ENCODE measurements around the gene LMAN1. TPM values are rescaled to one million over a fixed set of nuclear protein-coding genes. Genes with fewer than 3 reads are reported as not detected.

The LMAN1 gene
- total and polyA plus RNA-seq, 2 experiments from 2014 or later = 111 to 134 TPM

DNA sequence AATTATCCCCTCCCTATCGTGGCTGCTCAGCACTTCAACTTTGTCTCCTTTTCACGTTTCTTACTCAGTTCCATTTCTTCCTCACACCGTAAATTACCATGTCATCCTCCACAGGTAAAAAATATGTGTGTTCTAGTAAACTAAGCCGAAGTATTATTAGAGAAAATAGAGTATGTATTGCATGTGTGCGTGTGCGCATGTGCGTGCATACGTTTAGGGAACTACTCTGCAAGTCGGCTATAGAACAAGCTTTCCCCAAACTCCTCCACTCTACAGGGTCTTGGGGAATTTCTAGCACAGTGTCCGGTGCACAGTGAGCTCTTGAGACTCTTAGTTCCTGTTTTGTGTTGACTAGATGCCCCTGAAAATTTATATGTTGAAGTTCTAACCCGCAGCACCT lies 76.7 kb downstream of the LMAN1 start (continued):
- no peak for TF ChIP-seq ETS1 (IDR thresholded peaks at IDR 0.05)
- TF ChIP-seq JUNB (IDR thresholded peaks at IDR 0.05; ENCODE audit: unreplicated experiment) = no peak
- TF ChIP-seq, protein P1, sequence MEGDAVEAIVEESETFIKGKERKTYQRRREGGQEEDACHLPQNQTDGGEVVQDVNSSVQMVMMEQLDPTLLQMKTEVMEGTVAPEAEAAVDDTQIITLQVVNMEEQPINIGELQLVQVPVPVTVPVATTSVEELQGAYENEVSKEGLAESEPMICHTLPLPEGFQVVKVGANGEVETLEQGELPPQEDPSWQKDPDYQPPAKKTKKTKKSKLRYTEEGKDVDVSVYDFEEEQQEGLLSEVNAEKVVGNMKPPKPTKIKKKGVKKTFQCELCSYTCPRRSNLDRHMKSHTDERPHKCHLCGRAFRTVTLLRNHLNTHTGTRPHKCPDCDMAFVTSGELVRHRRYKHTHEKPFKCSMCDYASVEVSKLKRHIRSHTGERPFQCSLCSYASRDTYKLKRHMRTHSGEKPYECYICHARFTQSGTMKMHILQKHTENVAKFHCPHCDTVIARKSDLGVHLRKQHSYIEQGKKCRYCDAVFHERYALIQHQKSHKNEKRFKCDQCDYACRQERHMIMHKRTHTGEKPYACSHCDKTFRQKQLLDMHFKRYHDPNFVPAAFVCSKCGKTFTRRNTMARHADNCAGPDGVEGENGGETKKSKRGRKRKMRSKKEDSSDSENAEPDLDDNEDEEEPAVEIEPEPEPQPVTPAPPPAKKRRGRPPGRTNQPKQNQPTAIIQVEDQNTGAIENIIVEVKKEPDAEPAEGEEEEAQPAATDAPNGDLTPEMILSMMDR (conservative IDR thresholded peaks at IDR 0.05; ENCODE audit: low read depth in 2 of 2) = no peak
- no peak for TF ChIP-seq ZNF114 (CRISPR knock-in tag; IDR thresholded peaks at IDR 0.05)
- no peak for TF ChIP-seq STAT1 (IDR thresholded peaks at IDR 0.05; ENCODE audit: unreplicated experiment)

DNA sequence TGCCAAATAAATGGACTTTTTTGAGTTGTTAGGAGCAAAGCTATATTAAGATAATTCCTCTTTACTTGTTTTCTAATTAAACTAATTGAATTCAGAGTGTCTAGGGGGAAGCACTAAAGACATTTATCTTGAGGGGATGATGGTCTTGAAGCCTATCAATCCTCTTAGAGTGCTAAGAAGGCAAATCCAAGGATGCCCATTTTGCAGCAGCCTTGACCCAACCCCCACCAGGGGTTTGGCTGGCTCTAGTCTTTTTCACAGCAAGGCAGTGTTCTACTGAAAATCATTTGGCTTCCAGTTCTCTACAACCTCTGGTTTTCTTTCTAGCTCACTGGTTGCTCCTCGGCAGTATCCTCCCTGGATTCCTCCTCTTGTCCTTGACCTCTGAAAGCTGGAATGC lies 79.3 kb downstream of the LMAN1 start:
- H3K4me3 ChIP-seq = no peak overlapping the region
- Mint-ChIP-seq H3K36me3 (ENCODE audit: low read depth) (no peaks in the 10 kb centered on the region), H3K4me3 (no peak overlapping the region), H3K27me3 (ENCODE audit: insufficient read depth, low read depth, poor library complexity) (peaks cover 29% of the 10 kb centered on the region), H3K9me3 (no peaks in the 10 kb centered on the region), H3K27ac (no peak overlapping the region), H3K4me1 (peaks cover 17% of the 10 kb centered on the region)
- no peak overlapping the region for H2AFZ ChIP-seq
- peaks cover 70% of the 10 kb centered on the region for H3K27me3 ChIP-seq (ENCODE audit: insufficient read depth)
- H4K20me1 ChIP-seq (replicated peaks; ENCODE audit: insufficient read depth) = peaks cover 7% of the 10 kb centered on the region; the same call in 1 of the 2 replicates
- H3K4me1 ChIP-seq (ENCODE audit: insufficient read depth) = peaks cover 18% of the 10 kb centered on the region
- no peaks in the 10 kb centered on the region for H3K9me2 ChIP-seq (ENCODE audit: insufficient read depth)
- H3K79me2 ChIP-seq (replicated peaks; ENCODE audit: insufficient read depth) = no peaks in the 10 kb centered on the region
- no peak for ATAC-seq
- no peak overlapping the region for H3K4me2 ChIP-seq
- no peak overlapping the region for H3K27ac ChIP-seq (ENCODE audit: low read depth)
- DNase-seq (ENCODE audit: low spot score) = no peak
- H3F3A ChIP-seq (replicated peaks; ENCODE audit: low read depth) = no peaks in the 10 kb centered on the region
- no peaks in the 10 kb centered on the region for H3K36me3 ChIP-seq (ENCODE audit: insufficient read depth)
- TF ChIP-seq ZNF114 (CRISPR knock-in tag; IDR thresholded peaks at IDR 0.05) (no peak), NANOG (IDR thresholded peaks at IDR 0.05; ENCODE audit: borderline replicate concordance) (no peak), ZNF331 (CRISPR knock-in tag; IDR thresholded peaks at IDR 0.05; ENCODE audit: low read depth) (no peak), POLR2AphosphoS5 (IDR thresholded peaks at IDR 0.05; ENCODE audit: low read depth) (no peak), CREB1 (CRISPR knock-in tag; IDR thresholded peaks at IDR 0.05; ENCODE audit: low read depth) (no peak), JUNB (IDR thresholded peaks at IDR 0.05; ENCODE audit: unreplicated experiment) (no peak), ETS1 (IDR thresholded peaks at IDR 0.05) (no peak), EZH2phosphoT487 (IDR thresholded peaks at IDR 0.05; ENCODE audit: unreplicated experiment) (no peak), EZH2 (IDR thresholded peaks at IDR 0.05; ENCODE audit: low read depth, unreplicated experiment) (no peak)
- TF ChIP-seq, protein P2, sequence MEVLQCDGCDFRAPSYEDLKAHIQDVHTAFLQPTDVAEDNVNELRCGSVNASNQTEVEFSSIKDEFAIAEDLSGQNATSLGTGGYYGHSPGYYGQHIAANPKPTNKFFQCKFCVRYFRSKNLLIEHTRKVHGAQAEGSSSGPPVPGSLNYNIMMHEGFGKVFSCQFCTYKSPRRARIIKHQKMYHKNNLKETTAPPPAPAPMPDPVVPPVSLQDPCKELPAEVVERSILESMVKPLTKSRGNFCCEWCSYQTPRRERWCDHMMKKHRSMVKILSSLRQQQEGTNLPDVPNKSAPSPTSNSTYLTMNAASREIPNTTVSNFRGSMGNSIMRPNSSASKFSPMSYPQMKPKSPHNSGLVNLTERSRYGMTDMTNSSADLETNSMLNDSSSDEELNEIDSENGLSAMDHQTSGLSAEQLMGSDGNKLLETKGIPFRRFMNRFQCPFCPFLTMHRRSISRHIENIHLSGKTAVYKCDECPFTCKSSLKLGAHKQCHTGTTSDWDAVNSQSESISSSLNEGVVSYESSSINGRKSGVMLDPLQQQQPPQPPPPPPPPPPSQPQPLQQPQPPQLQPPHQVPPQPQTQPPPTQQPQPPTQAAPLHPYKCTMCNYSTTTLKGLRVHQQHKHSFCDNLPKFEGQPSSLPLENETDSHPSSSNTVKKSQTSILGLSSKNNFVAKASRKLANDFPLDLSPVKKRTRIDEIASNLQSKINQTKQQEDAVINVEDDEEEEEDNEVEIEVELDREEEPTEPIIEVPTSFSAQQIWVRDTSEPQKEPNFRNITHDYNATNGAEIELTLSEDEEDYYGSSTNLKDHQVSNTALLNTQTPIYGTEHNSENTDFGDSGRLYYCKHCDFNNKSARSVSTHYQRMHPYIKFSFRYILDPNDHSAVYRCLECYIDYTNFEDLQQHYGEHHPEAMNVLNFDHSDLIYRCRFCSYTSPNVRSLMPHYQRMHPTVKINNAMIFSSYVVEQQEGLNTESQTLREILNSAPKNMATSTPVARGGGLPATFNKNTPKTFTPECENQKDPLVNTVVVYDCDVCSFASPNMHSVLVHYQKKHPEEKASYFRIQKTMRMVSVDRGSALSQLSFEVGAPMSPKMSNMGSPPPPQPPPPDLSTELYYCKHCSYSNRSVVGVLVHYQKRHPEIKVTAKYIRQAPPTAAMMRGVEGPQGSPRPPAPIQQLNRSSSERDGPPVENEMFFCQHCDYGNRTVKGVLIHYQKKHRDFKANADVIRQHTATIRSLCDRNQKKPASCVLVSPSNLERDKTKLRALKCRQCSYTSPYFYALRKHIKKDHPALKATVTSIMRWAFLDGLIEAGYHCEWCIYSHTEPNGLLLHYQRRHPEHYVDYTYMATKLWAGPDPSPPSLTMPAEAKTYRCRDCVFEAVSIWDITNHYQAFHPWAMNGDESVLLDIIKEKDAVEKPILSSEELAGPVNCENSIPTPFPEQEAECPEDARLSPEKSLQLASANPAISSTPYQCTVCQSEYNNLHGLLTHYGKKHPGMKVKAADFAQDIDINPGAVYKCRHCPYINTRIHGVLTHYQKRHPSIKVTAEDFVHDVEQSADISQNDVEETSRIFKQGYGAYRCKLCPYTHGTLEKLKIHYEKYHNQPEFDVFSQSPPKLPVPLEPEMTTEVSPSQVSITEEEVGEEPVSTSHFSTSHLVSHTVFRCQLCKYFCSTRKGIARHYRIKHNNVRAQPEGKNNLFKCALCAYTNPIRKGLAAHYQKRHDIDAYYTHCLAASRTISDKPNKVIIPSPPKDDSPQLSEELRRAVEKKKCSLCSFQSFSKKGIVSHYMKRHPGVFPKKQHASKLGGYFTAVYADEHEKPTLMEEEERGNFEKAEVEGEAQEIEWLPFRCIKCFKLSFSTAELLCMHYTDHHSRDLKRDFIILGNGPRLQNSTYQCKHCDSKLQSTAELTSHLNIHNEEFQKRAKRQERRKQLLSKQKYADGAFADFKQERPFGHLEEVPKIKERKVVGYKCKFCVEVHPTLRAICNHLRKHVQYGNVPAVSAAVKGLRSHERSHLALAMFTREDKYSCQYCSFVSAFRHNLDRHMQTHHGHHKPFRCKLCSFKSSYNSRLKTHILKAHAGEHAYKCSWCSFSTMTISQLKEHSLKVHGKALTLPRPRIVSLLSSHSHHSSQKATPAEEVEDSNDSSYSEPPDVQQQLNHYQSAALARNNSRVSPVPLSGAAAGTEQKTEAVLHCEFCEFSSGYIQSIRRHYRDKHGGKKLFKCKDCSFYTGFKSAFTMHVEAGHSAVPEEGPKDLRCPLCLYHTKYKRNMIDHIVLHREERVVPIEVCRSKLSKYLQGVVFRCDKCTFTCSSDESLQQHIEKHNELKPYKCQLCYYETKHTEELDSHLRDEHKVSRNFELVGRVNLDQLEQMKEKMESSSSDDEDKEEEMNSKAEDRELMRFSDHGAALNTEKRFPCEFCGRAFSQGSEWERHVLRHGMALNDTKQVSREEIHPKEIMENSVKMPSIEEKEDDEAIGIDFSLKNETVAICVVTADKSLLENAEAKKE (CRISPR knock-in tag; IDR thresholded peaks at IDR 0.05) = no peak
- TF ChIP-seq, protein P1 (conservative IDR thresholded peaks at IDR 0.05; ENCODE audit: low read depth in 2 of 2) = no peak
